RWPE2 (cell line): Measurements from ENCODE around the gene EPS15.

Experiments used
- ATAC-seq: fragments of 200-7000 bp; cut with Tn5 transposase; 3 replicates; pipeline ENCODE4 v1.9.1; 2021; ENCODE audit warnings: low read depth
- DNase-seq: peaks from one replicate; pipeline ENCODE4 v3.0.0-alpha.2; 2020; ENCODE audit warnings: low spot score
- H3K27ac ChIP-seq: fragments of 450-650 bp; 2 replicates; pipeline ENCODE4 v1.5.1; 2017; ENCODE audit warnings: mild to moderate bottlenecking; ENCODE audit not compliant: poor library complexity, severe bottlenecking
- H3K27me3 ChIP-seq: fragments of 250-450 bp; sonication (Bioruptor Pico); 2 replicates; pipeline ENCODE4 v1.5.1; 2021; ENCODE audit warnings: mild to moderate bottlenecking, moderate library complexity; ENCODE audit not compliant: insufficient read depth, poor library complexity, severe bottlenecking
- H3K36me3 ChIP-seq: fragments of 250-450 bp; sonication (Bioruptor Pico); 2 replicates; pipeline ENCODE4 v1.5.1; 2020; ENCODE audit warnings: low read depth, mild to moderate bottlenecking, moderate library complexity
- H3K4me1 ChIP-seq: fragments of 250-450 bp; sonication (Bioruptor Pico); 2 replicates; pipeline ENCODE4 v1.5.1; 2021; ENCODE audit warnings: mild to moderate bottlenecking, moderate library complexity; ENCODE audit not compliant: insufficient read depth, poor library complexity, severe bottlenecking
- H3K4me3 ChIP-seq: fragments of 250-450 bp; sonication (Bioruptor Pico); 2 replicates; pipeline ENCODE4 v1.5.1; 2021; ENCODE audit warnings: mild to moderate bottlenecking, moderate library complexity; ENCODE audit not compliant: severe bottlenecking
- H3K9me3 ChIP-seq: fragments of 250-450 bp; sonication (Bioruptor Pico); 2 replicates; pipeline ENCODE4 v1.5.1; 2021; ENCODE audit warnings: mild to moderate bottlenecking, moderate library complexity; ENCODE audit not compliant: severe bottlenecking
- TF ChIP-seq, protein P1 (sequence below): fragments of 450-650 bp; IDR thresholded peaks from one replicate; pipeline ENCODE4 v1.5.1; 2017; ENCODE audit warnings: mild to moderate bottlenecking, moderate library complexity; ENCODE audit not compliant: poor library complexity, severe bottlenecking

Gene EPS15

DNA sequence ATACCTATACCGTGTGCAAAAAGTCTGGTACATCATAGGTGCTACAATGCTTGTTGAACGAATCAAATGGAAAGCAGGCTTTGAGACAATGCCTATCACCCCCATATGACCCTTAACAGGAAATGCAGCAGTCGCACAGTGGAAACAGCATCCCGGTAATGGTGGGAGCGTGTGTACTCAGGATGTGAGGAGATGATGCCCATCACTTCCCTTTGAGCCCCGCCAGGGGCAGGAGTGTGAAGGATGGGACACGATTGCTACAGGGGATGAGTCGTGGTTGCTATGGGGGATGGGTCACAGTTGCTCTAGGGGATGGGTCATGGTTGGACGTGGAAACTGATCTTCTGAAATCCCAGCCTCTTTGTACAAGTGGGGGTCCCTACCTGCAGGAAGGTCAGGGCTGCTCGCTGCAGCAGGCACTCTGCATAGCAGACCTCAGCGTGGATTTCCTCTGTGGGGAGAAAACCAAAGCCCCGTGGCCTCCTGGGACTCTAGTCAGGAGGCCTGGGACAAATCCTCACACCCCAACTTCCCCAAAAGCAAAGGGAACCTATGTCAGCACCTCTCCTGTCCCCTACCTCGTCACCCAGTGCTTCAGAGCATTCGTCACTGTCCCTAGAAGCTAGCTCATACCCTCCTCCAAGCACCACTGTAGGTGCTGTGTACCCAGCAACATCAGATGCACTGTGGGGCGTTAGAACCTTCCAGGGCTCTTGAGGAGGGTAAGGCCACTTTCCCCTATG, 208.0 kb downstream of the EPS15 start:
- H3K9me3 ChIP-seq: no peaks in the 10 kb centered on the region
- H3K27ac ChIP-seq: no peak overlapping the region
- no peak overlapping the region for H3K4me3 ChIP-seq
- no peaks in the 10 kb centered on the region for H3K36me3 ChIP-seq
- DNase-seq: no peak
- H3K27me3 ChIP-seq: no peaks in the 10 kb centered on the region
- H3K4me1 ChIP-seq: peaks cover 16% of the 10 kb centered on the region
- TF ChIP-seq, protein P1, sequence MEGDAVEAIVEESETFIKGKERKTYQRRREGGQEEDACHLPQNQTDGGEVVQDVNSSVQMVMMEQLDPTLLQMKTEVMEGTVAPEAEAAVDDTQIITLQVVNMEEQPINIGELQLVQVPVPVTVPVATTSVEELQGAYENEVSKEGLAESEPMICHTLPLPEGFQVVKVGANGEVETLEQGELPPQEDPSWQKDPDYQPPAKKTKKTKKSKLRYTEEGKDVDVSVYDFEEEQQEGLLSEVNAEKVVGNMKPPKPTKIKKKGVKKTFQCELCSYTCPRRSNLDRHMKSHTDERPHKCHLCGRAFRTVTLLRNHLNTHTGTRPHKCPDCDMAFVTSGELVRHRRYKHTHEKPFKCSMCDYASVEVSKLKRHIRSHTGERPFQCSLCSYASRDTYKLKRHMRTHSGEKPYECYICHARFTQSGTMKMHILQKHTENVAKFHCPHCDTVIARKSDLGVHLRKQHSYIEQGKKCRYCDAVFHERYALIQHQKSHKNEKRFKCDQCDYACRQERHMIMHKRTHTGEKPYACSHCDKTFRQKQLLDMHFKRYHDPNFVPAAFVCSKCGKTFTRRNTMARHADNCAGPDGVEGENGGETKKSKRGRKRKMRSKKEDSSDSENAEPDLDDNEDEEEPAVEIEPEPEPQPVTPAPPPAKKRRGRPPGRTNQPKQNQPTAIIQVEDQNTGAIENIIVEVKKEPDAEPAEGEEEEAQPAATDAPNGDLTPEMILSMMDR: no peak
- no peak for ATAC-seq

DNA sequence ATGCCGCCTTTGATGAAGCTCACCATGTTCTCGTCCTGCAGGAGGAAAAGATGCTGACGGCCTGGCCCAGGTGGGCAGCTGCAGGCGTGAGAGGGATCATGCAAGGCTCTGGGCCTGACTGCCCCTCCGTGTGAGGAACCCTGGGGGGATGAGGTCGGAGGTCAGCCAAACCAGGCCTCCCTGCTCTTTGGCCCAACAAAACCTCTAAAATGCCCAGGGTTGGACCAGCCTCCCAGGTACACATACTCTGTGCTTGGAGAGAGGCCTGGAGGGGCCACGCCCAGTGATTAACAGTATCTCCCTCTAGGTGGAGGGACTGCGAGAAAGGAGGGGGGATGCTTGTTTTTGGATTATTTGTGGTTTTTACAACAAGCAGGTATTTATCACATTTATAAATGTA, 209.8 kb downstream of the EPS15 start:
- H3K36me3 ChIP-seq: no peaks in the 10 kb centered on the region
- no peaks in the 10 kb centered on the region for H3K9me3 ChIP-seq
- H3K4me1 ChIP-seq: peaks cover 9% of the 10 kb centered on the region
- H3K4me3 ChIP-seq: no peak overlapping the region
- no peak for DNase-seq
- H3K27ac ChIP-seq: no peak overlapping the region
- ATAC-seq: no peak
- TF ChIP-seq, protein P1: no peak
- H3K27me3 ChIP-seq: no peaks in the 10 kb centered on the region

DNA sequence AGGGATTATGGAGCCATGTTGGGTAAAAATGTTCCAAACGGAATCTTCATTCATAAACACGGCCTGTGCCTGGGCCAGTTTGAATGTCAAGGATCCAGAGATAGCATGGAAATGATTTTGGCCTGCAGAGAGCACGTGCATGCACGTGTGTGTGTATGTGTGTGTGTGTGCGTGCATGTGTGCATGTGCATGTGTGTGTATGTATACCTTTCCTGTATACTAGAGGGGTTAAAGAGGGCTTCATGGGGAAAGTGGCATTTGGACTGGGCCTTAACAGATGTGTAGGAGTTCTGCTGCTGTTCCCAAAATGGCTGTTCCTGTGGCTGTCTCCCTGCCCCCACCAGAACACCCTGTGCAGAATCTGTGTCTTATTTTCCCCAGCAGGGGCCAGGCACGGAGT, 210.4 kb downstream of the EPS15 start:
- no peaks in the 10 kb centered on the region for H3K36me3 ChIP-seq
- H3K9me3 ChIP-seq: no peaks in the 10 kb centered on the region
- no peak for DNase-seq
- H3K27ac ChIP-seq: no peak overlapping the region
- H3K4me3 ChIP-seq: no peak overlapping the region
- H3K27me3 ChIP-seq: no peaks in the 10 kb centered on the region
- TF ChIP-seq, protein P1: no peak
- no peak for ATAC-seq
- peaks cover 3% of the 10 kb centered on the region for H3K4me1 ChIP-seq

DNA sequence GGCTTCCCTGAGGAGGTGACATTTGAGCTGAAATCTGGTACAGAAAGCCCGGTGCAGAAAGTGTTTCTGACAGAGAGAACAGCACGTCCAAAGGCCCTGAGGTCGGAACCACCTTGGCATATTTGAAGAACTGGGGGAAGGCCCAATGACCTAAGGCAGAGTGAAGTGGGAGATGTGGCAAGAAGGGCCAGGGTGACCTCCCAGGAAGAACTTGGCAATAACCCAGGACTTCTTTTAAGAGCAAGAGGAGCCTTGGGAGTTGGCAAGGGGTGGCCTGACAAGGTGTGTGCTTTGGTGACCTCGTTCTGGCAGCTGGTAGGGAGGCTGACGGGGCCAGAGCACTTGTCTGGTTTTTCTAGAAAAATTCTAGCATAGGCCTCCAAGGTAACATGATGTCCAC, 212.1 kb downstream of the EPS15 start:
- H3K4me1 ChIP-seq: no peaks in the 10 kb centered on the region
- TF ChIP-seq, protein P1: no peak
- H3K9me3 ChIP-seq: no peaks in the 10 kb centered on the region
- H3K36me3 ChIP-seq: no peaks in the 10 kb centered on the region
- H3K27ac ChIP-seq: no peak overlapping the region
- no peaks in the 10 kb centered on the region for H3K27me3 ChIP-seq
- ATAC-seq: no peak
- H3K4me3 ChIP-seq: no peak overlapping the region
- no peak for DNase-seq

DNA sequence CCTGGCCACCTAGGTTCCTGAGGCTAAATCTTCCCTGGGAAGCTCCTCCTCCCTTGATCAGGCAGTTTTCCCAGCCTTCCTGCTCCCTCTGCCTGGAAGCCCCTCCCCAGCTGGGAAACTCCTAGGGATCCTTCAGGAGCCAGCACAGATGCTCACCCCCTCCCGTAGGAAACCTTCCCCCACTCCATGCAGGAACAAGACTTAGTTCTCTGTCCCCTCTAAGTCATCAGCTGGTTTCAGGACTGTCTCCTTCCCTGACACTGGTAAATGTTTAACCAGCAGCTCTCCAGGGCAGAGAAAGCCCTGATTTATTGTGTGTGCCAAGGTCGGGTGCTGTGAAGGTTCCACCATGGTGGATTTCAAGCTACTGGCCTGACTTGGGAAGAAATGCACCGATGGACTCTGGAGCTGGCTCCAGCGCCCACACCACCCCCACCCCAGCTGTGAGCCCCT, 213.7 kb downstream of the EPS15 start:
- DNase-seq (no peak), ATAC-seq (no peak)
- no peak overlapping the region for H3K27ac ChIP-seq
- TF ChIP-seq, protein P1: no peak
- no peak overlapping the region for H3K4me3 ChIP-seq
- no peaks in the 10 kb centered on the region for H3K27me3 ChIP-seq
- no peaks in the 10 kb centered on the region for H3K9me3 ChIP-seq
- no peaks in the 10 kb centered on the region for H3K36me3 ChIP-seq
- no peaks in the 10 kb centered on the region for H3K4me1 ChIP-seq
